Measurements from ENCODE around the gene HS3ST3A1. TPM values are rescaled to one million over a fixed set of nuclear protein-coding genes. Genes with fewer than 3 reads are reported as not detected.

HS3ST3A1 gene
- total RNA-seq, 1 experiment from 2014 or later, result 47.6 TPM

DNA sequence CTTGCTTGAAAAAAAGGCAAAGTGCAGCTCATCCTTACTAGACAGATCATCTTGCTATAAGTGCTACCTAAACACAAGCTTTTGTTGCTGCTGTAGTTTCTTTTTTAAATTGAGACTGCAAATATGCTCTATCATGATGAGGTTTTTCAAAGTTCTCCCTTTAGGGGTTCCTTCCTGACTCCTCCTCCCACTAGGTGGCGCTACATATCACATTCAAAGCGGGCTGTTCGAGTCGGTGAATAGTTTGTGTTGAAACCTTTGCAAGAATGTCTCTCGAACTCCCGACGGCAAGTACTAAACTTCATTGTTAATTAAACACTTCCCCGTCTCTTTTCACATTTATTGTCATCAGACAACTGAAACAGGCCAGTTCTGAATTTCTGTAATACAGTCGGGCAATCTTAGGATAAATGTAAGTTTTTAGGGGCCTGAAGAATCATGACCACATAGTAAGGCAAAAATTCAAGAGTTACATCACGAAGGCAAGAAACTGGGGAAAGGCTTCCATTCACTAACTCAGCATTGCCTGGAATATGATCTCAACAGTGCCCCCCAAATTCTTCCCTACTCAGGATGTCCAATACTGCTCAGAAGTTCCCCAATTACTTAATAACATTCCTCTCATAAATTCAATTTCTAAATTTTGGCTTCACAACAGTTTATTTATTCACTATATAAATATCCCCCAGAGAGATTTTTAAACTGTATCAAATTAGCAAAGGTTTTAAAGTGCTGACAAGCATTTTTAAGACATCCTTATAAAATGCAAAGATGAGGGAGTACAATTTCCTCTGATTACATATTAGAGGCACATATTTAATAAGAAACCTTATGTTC, 6.7 kb downstream of the HS3ST3A1 start:
- H4K20me1 ChIP-seq (ENCODE audit: low read length), result no peaks in the 10 kb centered on the region
- no peaks in the 10 kb centered on the region for H3K36me3 ChIP-seq (ENCODE audit: low read depth, low read length)
- peak overlapping the region; percentile 87 for H3K4me2 ChIP-seq (ENCODE audit: low read length)
- no peaks in the 10 kb centered on the region for H3K9me2 ChIP-seq (replicated peaks; ENCODE audit: low read length)
- intact Hi-C loops (cut with micrococcal nuclease), result loop anchor here (10.0 kb wide), 1 partner anchor 470 kb away; the partner anchor contains the start of gene COX10
- H3K27ac ChIP-seq (ENCODE audit: low read length), result no peak overlapping the region
- ChIA-PET CTCF (interaction anchor here (0.6 to 0.9 kb wide), 2 partner anchors 76 to 1561 kb away, joined by 3 read pairs; no protein-coding TSS in a partner anchor), POLR2A (ENCODE audit: unreplicated experiment) (no interaction called here)
- no peaks in the 10 kb centered on the region for H3F3A ChIP-seq (ENCODE audit: low read length, unreplicated experiment)
- H3K79me2 ChIP-seq (ENCODE audit: low read length), result peaks cover 99% of the 10 kb centered on the region
- H3K9ac ChIP-seq (ENCODE audit: low read length), result no peak overlapping the region
- ATAC-seq, result peak; percentile 35; the same call in 1 of the 2 replicates
- H3K9me3 ChIP-seq (ENCODE audit: low read length), result no peaks in the 10 kb centered on the region
- H3K4me1 ChIP-seq (ENCODE audit: insufficient read depth, low read length), result peaks cover 37% of the 10 kb centered on the region
- TF ChIP-seq CTCF (conservative IDR thresholded peaks at IDR 0.05; ENCODE audit: low read depth, low read length), result peak; percentile 98
- TF ChIP-seq EZH2 (IDR thresholded peaks at IDR 0.05; ENCODE audit: low read length, unreplicated experiment), result no peak
- TF ChIP-seq EZH2phosphoT487 (IDR thresholded peaks at IDR 0.05; ENCODE audit: borderline replicate concordance, low read length), result no peak
- H3K27me3 ChIP-seq (ENCODE audit: low read length), result 0 out of 2 replicates have a peak, but pooled peaks cover 5% of the 10 kb centered on the region
- peak overlapping the region; percentile 44 for H3K4me3 ChIP-seq (ENCODE audit: low read length)
- peak overlapping the region; percentile 64 for H2AFZ ChIP-seq (ENCODE audit: low read length)
- peak; percentile 92 for DNase-seq
- no TSS peak for BruUV-seq (replicated peaks)

DNA sequence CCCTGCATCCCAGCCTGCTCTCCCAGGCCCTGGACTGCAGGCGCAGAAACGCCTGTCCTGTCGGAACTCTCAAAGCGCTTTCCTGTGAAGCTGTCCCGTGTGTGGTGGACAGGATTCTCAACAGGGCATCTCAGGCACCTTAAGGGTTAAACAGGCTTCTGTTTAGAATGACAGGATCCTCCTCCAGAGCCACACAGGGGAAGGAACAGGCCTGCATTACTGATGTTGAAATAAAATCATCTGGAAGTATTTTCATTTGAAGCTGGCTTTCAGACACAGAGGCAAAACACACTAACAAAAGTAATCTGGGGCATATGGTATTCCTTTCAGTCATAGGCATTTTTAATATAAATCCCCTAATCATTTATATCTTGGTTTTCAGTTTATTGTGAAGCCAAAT, 7.4 kb downstream of the HS3ST3A1 start:
- ChIA-PET CTCF (interaction anchor here (0.9 kb wide), 1 partner anchor 1562 kb away, joined by 3 read pairs; no protein-coding TSS in a partner anchor), POLR2A (ENCODE audit: unreplicated experiment) (no interaction called here)
- no peak overlapping the region for H3K9ac ChIP-seq (ENCODE audit: low read length)
- H3K4me1 ChIP-seq (ENCODE audit: insufficient read depth, low read length), result peaks cover 44% of the 10 kb centered on the region
- no peaks in the 10 kb centered on the region for H3F3A ChIP-seq (ENCODE audit: low read length, unreplicated experiment)
- H3K9me2 ChIP-seq (replicated peaks; ENCODE audit: low read length), result no peaks in the 10 kb centered on the region
- DNase-seq, result no peak
- peak overlapping the region; percentile 87 for H3K4me2 ChIP-seq (ENCODE audit: low read length)
- TF ChIP-seq EZH2 (IDR thresholded peaks at IDR 0.05; ENCODE audit: low read length, unreplicated experiment), result no peak
- TF ChIP-seq CTCF (conservative IDR thresholded peaks at IDR 0.05; ENCODE audit: low read depth, low read length), result no peak
- no peaks in the 10 kb centered on the region for H3K36me3 ChIP-seq (ENCODE audit: low read depth, low read length)
- H3K4me3 ChIP-seq (ENCODE audit: low read length), result no peak overlapping the region
- H3K79me2 ChIP-seq (ENCODE audit: low read length), result peaks cover 98% of the 10 kb centered on the region
- no peaks in the 10 kb centered on the region for H3K9me3 ChIP-seq (ENCODE audit: low read length)
- H3K27me3 ChIP-seq (ENCODE audit: low read length), result no peaks in the 10 kb centered on the region
- no TSS peak for BruUV-seq (replicated peaks)
- H4K20me1 ChIP-seq (ENCODE audit: low read length), result no peaks in the 10 kb centered on the region
- intact Hi-C loops (cut with micrococcal nuclease), result loop anchor here (10.0 kb wide), 1 partner anchor 470 kb away; the partner anchor contains the start of gene COX10
- no peak overlapping the region for H2AFZ ChIP-seq (ENCODE audit: low read length)
- ATAC-seq, result no peak
- no peak overlapping the region for H3K27ac ChIP-seq (ENCODE audit: low read length)

DNA sequence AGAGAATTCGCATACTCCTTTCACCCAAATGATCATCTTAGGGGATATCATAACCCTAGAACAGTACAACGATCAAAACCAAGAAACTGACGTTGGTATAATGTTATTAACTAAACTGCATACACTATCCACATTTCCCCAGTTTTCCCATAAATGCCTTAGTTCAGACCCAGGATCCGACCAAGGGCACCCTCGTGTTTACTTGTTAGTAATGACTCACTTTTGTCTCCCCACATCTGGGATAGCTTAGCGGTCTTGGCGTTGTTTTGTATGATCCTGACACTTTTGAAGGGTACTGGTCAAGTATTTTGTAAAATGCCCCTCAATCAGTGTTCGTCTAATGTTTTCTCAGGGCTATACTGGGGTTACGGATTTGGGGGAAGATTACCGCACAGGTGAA, 8.0 kb downstream of the HS3ST3A1 start:
- H3K27me3 ChIP-seq (ENCODE audit: low read length), result no peaks in the 10 kb centered on the region
- BruUV-seq (replicated peaks), result no TSS peak
- no peaks in the 10 kb centered on the region for H3K9me3 ChIP-seq (ENCODE audit: low read length)
- TF ChIP-seq EZH2phosphoT487 (IDR thresholded peaks at IDR 0.05; ENCODE audit: borderline replicate concordance, low read length), result no peak
- no peaks in the 10 kb centered on the region for H3K9me2 ChIP-seq (replicated peaks; ENCODE audit: low read length)
- no peaks in the 10 kb centered on the region for H4K20me1 ChIP-seq (ENCODE audit: low read length)
- H3K9ac ChIP-seq (ENCODE audit: low read length), result no peak overlapping the region
- H3K27ac ChIP-seq (ENCODE audit: low read length), result no peak overlapping the region
- H3K79me2 ChIP-seq (ENCODE audit: low read length), result peaks cover 98% of the 10 kb centered on the region
- ATAC-seq, result no peak
- ChIA-PET CTCF (interaction anchor here (0.9 kb wide), 1 partner anchor 1562 kb away, joined by 3 read pairs; no protein-coding TSS in a partner anchor), POLR2A (ENCODE audit: unreplicated experiment) (no interaction called here)
- no peaks in the 10 kb centered on the region for H3F3A ChIP-seq (ENCODE audit: low read length, unreplicated experiment)
- intact Hi-C loops (cut with micrococcal nuclease), result loop anchor here (10.0 kb wide), 1 partner anchor 471 kb away; the partner anchor contains the start of gene COX10
- no peaks in the 10 kb centered on the region for H3K36me3 ChIP-seq (ENCODE audit: low read depth, low read length)
- H3K4me1 ChIP-seq (ENCODE audit: insufficient read depth, low read length), result peaks cover 49% of the 10 kb centered on the region
- DNase-seq, result no peak
- no peak overlapping the region for H3K4me3 ChIP-seq (ENCODE audit: low read length)
- H2AFZ ChIP-seq (ENCODE audit: low read length), result no peak overlapping the region
- H3K4me2 ChIP-seq (ENCODE audit: low read length), result no peak overlapping the region

All from PC-3 (cell line).